HG02678 (cell line): ENCODE results near the gene PRDX2.

Experiments used
- ATAC-seq: cut with Tn5 transposase; IDR thresholded peaks from one replicate; pipeline ENCODE4 v1.9.1; 2021; ENCODE audit warnings: mild to moderate bottlenecking, moderate library complexity; ENCODE audit not compliant: unreplicated experiment

The PRDX2 gene

DNA sequence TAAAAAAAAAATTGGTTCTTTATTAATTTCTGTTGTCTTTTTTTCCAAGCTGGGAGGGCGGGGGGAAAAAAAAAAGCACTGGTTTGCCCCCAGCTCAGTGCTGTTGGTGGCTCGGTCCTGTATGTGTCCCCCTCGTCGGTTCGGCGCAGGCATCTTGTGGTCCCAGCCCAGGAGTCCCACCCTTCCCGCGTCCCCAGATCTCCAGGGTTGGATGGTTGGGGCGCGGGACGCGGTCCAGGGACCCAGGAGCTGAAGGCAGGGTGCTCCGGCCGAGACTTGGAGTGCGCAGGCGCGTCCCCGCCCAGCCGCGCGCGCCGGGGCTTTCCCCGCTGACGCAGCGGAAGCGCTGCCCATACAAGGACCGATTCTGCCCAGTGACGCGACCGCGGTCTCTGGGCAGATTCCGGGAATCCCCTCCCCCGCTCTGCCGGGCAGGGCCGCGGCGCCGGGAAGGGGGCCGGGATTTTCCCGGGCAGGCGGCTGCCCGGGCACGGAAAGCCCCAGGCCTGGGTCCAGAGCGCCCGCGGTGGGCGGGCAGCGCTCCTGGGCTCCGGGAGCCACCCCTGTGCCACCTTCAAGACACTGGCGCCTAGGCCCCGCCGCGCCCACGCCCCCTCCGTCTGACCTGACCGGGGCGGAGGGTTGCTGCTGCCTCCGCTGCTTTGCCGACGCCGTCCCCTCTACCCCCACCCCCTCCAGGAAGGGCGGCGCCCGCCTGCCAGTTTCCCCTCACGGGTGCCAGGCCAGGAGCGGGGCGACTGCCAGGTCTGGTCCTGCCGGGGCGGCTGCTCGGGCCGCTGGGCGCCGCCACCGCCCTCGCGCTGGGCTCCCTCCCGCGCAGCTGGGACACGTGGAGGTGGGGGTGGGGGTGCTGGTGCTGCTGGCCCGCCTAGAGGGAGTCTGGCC is 8.1 kb downstream of the PRDX2 start:
- peak; percentile 35 for ATAC-seq

GRCh38 chr19:12792853-12793289 is 8.7 kb downstream of the PRDX2 start:
- no peak for ATAC-seq

DNA sequence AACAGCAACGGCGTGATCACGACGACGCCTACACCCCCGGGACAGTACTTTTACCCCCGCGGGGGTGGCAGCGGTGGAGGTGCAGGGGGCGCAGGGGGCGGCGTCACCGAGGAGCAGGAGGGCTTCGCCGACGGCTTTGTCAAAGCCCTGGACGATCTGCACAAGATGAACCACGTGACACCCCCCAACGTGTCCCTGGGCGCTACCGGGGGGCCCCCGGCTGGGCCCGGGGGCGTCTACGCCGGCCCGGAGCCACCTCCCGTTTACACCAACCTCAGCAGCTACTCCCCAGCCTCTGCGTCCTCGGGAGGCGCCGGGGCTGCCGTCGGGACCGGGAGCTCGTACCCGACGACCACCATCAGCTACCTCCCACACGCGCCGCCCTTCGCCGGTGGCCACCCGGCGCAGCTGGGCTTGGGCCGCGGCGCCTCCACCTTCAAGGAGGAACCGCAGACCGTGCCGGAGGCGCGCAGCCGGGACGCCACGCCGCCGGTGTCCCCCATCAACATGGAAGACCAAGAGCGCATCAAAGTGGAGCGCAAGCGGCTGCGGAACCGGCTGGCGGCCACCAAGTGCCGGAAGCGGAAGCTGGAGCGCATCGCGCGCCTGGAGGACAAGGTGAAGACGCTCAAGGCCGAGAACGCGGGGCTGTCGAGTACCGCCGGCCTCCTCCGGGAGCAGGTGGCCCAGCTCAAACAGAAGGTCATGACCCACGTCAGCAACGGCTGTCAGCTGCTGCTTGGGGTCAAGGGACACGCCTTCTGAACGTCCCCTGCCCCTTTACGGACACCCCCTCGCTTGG is 9.3 kb downstream of the PRDX2 start:
- ATAC-seq = no peak

GRCh38 chr19:12791345-12792050 is 10.1 kb downstream of the PRDX2 start, which contains the start of gene JUNB:
Gene JUNB, plus strand, starts transcription at chr19:12791486. Its CDS starts 286 bp downstream, at chr19:12791772.
- peak; percentile 32 for ATAC-seq

DNA sequence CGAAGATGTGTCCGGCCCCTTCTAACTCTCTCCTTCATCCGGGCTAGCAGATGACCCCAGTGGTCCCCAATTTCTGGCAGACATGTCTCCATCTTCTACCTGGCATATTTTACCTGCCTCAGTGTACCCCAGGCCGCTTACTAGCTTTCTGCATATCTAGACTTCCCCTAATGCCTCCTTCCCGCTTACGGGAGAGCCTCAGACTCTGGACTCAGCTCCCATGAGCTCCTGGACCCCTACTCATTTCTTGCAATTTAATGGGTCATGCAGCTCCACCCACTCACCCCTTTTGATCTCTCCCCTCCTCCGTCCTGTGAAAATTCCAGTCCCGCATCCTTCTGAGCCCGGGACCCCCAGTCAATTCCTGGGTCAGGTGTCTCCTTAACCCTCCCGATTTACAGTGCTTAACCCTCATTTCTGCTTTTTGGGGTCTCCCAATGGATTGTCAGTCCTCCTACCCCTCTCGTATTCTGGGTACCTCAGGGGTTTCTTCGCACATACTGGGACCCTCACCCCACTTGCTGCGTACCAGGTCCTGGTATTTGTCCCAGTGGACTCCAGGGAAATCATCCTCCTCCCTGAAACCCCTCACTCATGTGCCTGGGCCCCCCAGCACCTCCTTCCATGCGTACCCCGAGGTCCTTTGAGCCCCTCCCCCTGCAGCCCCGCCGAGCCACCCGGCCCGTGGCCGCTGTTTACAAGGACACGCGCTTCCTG is 10.8 kb downstream of the PRDX2 start:
- no peak for ATAC-seq

DNA sequence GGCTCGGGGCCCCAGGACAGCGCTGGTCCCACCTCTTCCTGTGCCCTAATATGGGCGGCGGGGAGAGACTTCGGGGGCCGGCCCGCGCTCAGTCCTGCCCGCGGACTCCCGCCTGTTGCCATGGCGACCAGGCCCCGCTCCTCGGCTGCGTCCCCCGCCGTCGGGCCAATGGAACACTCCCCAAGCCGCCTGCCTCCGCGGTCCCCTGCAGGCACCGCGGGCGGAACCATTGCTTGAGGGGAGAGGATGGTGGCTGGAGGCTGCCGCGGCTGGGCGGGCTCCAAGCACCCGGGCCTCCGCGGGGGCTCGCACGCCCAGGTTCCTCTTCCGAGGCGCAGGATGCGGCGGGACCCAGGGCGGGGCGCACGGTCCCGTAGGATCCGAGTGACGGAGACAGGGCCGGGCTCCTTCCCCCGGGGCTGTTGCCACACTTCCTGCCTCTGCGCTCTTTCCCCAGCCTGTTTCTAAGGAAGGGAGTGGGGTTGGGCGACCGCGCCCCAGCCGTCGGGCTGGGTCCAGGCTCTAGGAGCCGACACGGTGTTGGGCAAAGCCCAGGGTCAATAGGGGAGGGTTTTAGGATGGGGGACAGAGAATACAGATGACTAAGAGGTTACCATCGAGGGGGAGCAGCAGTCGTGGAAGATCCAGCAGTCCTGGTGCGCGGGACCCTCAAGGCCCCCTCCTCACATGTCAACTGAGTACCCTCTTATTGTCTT is 11.5 kb downstream of the PRDX2 start:
- peak; percentile 39 for ATAC-seq

DNA sequence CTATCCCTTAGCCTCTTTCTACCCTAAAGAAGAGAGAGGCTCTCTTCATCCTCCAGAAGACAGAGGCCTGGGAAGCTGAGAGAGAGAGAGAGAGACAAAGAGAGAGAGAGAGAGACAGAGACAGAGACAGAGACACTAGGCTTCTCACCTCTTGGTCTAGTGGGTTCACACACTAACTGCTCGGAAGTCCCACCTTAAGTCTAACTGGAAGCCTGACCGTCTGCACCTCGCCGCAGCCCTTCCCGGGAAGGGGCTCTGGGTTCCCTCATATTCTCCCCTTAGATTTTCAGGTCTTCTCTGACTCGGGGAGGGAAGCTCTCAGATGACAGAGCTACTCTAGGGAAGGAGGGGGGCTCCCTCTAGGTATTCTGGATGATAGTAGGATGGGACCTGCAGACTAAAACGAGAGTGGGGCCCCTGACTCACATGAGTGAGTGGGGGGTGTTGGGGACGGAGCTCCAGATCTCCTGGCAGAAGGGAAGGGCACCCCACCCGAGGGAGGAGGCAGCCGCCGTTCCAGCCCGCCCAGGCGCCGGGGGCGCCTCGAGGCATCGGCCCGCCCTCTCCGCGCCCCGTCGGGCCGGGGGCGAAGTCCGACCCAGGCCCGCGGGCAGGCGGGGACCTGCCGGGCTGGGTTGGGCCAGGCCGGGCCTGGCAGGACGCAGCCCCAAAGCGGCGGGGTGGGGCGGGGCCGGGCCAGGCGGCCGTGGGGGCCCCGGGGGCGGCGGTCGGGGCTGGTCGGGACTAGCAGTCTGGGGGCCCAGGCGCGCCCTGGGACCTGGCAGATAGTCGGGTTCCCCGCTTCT is 12.3 kb downstream of the PRDX2 start:
- ATAC-seq = no peak

- ATAC-seq = no peak
These were observed 12.9 kb downstream of the PRDX2 start for GRCh38 chr19:12788682-12789097.

DNA sequence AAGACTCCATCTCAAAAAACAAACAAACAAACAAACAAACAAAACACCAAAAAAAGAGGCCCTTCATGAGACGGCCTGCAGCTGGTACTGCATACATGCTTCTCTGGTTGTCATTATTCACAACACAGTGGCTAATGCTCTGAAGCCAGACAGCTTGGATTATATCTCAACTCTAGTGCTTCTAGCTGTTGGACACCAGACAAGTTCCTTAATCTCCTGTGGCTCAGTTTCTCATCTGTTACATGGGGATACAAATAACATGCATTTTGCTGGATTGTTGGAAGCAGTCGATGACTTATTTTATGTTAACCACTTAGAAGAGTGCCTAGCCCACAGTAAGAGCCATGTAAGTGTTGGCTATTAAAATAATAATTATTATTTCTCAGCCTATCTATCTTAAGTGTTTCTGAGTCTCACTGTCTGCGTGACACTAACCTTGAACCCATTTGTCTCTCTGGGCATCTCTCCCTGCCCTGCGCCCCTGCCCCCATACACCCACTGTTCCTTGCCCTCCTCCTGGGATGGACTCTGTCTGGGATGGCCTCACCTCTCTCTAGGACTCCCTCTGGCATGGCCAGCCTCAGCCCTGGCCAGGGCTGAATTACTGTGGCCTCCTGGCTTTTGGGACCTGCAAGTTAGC is 13.4 kb downstream of the PRDX2 start:
- ATAC-seq = no peak

DNA sequence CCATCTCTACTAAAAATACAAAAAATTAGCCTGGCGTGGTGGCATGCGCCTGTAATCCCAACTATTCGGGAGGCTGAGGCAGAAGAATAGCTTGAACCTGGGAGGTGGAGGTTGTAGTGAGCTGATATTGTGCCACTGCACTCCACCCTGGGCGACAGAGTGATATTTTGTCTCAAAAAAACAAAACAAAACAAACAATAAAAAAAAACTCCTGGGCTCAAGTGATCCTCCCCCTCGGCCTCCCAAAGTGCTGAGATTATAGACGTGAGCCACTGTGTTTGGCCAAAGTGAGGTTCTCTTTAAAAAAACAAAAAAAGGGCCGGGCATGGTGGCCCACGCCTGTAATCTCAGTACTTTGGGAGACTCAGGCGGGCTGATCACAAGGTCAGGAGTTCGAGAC is 14.1 kb downstream of the PRDX2 start:
- ATAC-seq = no peak

- ATAC-seq = no peak
These were observed 14.6 kb downstream of the PRDX2 start for GRCh38 chr19:12786952-12787351.

- ATAC-seq = no peak
These were observed 15.3 kb downstream of the PRDX2 start for GRCh38 chr19:12786141-12786870.

DNA sequence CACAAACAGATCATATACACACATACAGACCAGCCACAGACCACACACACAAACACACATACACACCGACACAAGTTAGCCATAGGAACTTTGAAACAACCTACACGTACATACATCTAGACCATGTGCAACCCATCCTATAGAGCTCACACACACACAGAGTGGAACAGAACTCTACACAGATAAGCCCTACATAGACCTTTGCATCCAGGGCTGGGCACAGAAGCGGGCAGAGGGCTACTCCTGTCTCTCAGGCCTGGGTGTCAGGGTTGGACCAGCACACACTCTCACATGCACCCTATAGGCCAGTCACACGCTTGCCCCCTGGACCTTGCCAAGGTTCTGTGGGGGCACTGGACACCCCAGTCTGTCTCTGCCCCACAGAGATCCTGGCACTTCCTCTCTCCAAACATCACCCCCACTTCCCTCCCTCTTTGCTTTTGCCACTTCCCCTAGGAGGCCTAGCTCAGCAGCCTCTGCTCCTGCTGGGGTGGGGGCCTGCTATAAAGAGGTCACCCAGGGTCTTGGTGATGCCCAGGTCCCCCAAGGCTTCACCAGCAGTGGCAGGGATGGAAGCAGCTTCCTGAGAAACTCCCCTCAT is 16.1 kb downstream of the PRDX2 start:
- no peak for ATAC-seq

DNA sequence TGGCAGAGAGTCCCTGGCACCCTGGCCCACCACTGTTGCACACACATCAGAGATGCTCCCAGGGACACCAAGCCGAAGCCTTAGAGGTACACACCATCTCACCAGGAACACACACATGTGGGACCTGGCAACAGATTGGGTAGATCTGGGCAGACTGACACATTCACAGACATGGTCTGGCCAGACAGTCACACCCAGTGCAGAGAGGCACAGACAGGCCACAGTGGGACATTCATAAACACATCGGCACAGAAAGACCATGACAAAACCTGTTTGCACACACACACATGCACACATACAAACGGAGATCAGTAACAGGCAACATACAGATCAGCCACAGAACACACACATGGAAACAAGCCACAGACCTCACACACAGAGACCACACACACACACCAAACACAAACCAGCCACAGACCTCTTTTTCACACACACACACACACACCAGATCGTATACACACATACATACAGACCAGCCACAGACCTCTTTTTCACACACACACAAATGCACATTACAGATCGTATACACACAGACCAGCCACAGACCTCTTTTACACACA is 16.6 kb downstream of the PRDX2 start:
- ATAC-seq = no peak

GRCh38 chr19:12784394-12784870 is 17.2 kb downstream of the PRDX2 start:
- ATAC-seq = no peak

- ATAC-seq = no peak
These were observed 17.7 kb downstream of the PRDX2 start for GRCh38 chr19:12783849-12784393.
